Smooth muscle cell of the umbilical artery (primary cell): Measurements from ENCODE around the gene TUBB8. TPM values are rescaled to one million over a fixed set of nuclear protein-coding genes. Genes with fewer than 3 reads are reported as not detected.

Experiments used
- total RNA-seq: library from RNA; depleted of rRNA; stranded (reverse); fragments of >200 nt; gene quantifications from 2 replicates; pipeline ENCODE4 v1.2.3, GENCODE V29; 2014

Gene TUBB8
- not detected in 2 replicates for total RNA-seq

GRCh38 chr10:48996-49395 lies at the start of gene TUBB8:
Gene TUBB8 (minus strand): TSS chr10:49296. CDS start chr10:49238, 58 bp downstream.

Other genes with a start within 250 kb of the TUBB8 start
- gene ZMYND11, start 86.2 kb upstream of the TUBB8 start, total RNA-seq = 60.3 and 70.9 TPM in 2 replicates